Activated naive CD8-positive, alpha-beta T cell treated with anti-CD3 and anti-CD28 coated beads, Interleukin-2, amount 50 U/mL, for 16 hours (primary cell): ENCODE measurements around the gene RAB7A.

Source experiments
- DNase-seq: peaks from one replicate; pipeline ENCODE4 v3.0.0-alpha.2; 2020; ENCODE audit warnings: low read depth, low spot score

RAB7A gene

GRCh38 chr3:128848936-128849335, 123.0 kb downstream of the RAB7A start:
- DNase-seq: no peak

DNA sequence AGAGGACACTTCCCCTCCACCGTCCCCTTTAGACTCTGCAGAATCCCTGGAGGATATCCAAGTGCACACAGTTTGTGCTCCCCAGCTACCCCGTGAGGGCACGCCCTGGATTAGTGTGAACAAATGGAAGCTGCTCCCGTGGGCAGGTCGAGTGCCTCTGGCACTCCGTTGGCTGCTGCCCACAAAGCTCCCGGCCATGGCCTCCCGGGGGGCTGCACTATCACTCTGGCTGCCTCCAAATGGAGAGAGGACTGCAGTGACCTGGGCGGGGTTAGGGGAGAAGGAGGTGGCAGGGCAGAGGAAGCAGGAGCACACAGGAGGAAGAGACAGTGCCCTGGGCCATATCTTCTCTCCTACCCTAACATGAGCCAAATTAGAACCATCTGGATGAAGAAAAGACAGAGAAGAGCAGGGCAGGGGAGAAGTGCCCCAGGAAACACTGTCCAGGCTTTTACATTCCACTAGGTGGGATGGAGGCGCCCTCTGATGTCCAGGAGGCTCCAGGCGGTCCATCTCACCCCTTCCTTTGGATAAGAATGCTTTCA, 124.0 kb downstream of the RAB7A start:
- no peak for DNase-seq

DNA sequence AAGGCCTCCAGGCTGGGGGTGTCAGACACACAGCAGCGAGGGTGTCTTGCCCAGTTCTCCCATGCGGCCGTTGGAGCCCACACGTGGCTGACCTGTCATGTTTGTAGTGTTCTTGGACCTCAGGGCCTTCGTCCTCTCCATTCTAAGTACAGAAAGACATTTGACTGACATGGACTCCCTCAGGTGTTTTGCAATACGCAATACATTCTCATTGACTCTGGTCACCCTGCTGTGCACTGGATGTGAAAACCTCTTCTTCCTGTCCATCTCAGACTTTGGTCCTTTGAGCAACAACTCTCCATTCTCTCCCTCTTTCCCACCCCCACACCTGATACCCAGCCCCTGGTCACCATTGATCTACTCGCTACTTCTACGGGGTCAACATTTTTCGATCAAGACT, 124.6 kb downstream of the RAB7A start:
- no peak for DNase-seq

DNA sequence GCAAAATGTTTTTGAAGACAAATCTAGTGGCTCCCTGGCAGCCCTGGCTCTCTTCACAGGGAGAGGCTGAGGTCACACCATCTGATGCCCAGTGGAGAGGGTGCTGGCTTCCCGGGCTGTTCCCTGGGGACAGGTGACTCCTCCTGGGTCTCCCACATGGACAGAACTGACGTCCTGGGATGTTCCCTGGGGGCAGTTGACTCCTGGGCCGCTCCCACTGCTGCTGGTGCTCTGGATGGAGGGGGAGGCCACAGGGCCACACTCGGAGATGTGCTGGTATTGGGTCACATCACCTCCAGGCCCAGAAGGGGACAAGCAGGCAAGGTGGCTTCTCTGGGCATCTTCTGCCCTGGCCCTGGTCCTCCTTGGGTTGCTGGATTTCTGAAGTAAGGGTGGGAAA, 125.6 kb downstream of the RAB7A start:
- no peak for DNase-seq

DNA sequence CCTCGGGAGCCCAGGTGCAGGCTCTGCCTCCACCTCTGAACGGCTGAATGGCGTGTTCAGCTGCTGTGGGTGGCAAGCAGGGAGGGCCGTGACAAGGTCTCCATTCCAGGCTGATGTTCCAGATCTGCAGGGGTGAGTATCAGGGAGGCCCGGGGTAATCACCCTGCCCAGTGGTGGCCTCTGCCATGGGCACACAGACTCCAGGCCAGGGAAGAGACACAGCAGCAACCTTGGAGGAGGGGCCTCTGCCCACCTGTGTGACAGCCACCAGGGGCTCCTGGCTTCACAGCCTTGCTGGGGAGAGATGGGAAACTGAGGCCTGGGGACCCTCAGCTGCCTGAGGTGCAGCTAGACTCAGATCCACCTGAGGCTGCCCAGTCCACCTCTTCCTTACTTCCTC, 127.8 kb downstream of the RAB7A start:
- DNase-seq: no peak

GRCh38 chr3:128854475-128854874, 128.5 kb downstream of the RAB7A start:
- DNase-seq: no peak

DNA sequence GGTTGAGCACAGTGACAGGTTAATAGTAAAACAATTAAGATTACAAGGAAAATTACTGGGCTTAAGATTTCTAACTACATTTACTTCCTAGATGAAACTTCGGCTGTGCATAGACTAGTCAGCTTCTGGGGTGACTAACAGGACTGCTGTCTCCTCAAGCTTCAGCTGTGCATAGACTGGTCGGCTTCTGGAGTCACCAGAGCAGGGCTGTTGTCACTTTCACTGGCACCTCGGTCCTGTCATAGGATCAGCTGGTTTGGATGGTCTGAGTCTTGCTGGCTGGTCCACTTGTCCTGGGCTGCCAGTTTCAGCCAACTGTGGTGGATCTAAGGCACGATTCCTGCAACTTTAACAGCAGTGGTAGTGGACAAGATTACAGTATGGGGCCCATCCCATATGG, 129.6 kb downstream of the RAB7A start:
- no peak for DNase-seq

DNA sequence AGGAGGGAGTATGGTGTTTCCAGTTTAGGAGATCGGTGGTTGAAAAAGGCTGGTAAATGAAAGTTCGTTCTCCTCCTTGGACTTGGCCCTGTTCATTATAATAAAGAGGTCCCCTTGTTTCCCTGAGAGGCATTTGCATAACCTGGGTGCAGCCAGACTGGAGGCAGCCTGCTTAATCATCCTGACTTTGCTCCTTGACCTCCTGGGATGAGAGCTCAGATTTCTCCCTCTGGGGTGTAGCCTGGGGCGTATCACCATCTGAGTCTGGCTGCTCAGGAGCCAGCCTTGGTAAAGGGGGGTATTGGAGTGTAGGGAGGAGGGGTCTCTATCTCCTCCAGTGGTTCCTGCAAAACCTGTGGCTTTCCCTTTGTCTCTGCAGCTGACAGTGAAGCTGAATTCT, 132.2 kb downstream of the RAB7A start:
- no peak for DNase-seq

DNA sequence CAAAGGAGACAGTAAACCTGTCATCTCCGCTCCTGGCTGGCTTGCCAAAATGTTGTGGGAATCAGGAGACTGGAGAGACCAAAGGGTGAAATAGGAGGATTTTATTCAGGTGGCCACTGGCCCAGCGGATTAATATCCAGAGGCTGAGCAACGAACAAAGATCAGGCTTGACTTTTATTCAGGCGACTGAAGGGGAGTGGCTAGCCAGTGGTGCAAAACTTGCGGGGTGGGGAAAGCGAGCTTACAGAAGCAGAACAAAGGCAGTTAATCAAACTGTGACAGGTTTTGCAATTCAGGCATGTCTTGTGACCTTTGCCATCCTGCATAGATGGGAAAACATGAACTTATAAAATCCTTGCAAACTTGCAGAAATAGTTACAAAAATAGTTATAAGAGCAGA, 133.6 kb downstream of the RAB7A start:
- DNase-seq: no peak

DNA sequence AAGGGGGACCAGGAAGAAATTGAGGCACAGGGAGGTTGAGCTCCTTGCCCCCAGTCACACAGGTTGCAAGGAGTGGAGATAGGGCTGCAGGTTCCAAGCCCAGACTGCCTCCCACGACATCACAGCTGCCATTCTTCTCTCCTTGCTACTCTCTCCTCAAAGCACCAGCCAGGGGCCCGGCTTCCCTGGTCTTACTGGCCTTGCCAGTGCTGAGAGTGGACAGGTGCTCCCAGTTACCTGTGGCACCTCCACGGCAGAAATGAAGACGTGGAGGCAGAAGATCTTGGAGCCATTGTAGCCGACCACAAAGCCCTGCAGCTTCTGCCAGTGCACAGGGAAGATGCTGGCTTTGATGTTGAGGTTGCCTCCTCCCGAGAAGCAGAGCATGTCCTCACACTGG, 135.5 kb downstream of the RAB7A start:
- no peak for DNase-seq

- no peak for DNase-seq
Measured at GRCh38 chr3:128863560-128863959, 137.6 kb downstream of the RAB7A start.
